GM19395 (cell line): ENCODE results near the gene ZNF534.
"Not testable (repeated sequence)": the region's sequence is repeated elsewhere in the genome, so short reads cannot be mapped to it uniquely, and the experiment has no call there.

ENCODE experiments used
- ATAC-seq: cut with Tn5 transposase; IDR thresholded peaks from one replicate; pipeline ENCODE4 v1.9.1; 2021; ENCODE audit warnings: mild to moderate bottlenecking, moderate library complexity; ENCODE audit not compliant: unreplicated experiment

Gene ZNF534

GRCh38 chr19:52428937-52429336 lies at the start of gene ZNF534:
TSS of gene ZNF534 (plus strand) at chr19:52429148. CDS start at chr19:52431475, 2,327 bp downstream.
- no peak for ATAC-seq

- ATAC-seq = no peak
These were observed 37.8 kb upstream of the ZNF534 start for GRCh38 chr19:52391135-52391534.

GRCh38 chr19:52397310-52398080 lies 31.5 kb upstream of the ZNF534 start, which contains the start of gene ZNF528:
TSS of gene ZNF528 (plus strand) at chr19:52397849. CDS start at chr19:52402014, 4,165 bp downstream.
- ATAC-seq = peak; percentile 80

- peak; percentile 25 for ATAC-seq
These were observed 30.9 kb upstream of the ZNF534 start for GRCh38 chr19:52398081-52398441.

- ATAC-seq = no peak
These were observed 18.7 kb upstream of the ZNF534 start for GRCh38 chr19:52410276-52410675.

GRCh38 chr19:52415711-52416110 lies 13.2 kb upstream of the ZNF534 start:
- no peak for ATAC-seq

- no peak for ATAC-seq
These were observed 13.2 kb downstream of the ZNF534 start for GRCh38 chr19:52442179-52442578.

- ATAC-seq = no peak
These were observed 15.6 kb downstream of the ZNF534 start for GRCh38 chr19:52444506-52444905.

GRCh38 chr19:52451241-52451640 lies 22.3 kb downstream of the ZNF534 start:
- no peak for ATAC-seq

GRCh38 chr19:52453324-52454094 lies 24.6 kb downstream of the ZNF534 start, which contains the start of gene ZNF578:
TSS of gene ZNF578 (plus strand) at chr19:52453553. CDS start at chr19:52501846, 48,293 bp downstream.
- no peak for ATAC-seq

- ATAC-seq = no peak
These were observed 36.0 kb downstream of the ZNF534 start for GRCh38 chr19:52464798-52465470.

GRCh38 chr19:52473655-52474350 lies 44.9 kb downstream of the ZNF534 start:
- no peak for ATAC-seq

GRCh38 chr19:52474351-52475127 lies 45.6 kb downstream of the ZNF534 start:
- no peak for ATAC-seq

- not testable (repeated sequence) for ATAC-seq
These were observed 55.3 kb downstream of the ZNF534 start for GRCh38 chr19:52484111-52484743.

GRCh38 chr19:52485064-52485463 lies 56.1 kb downstream of the ZNF534 start:
- ATAC-seq = not testable (repeated sequence)

- not testable (repeated sequence) for ATAC-seq
These were observed 56.8 kb downstream of the ZNF534 start for GRCh38 chr19:52485561-52486240.

- ATAC-seq = no peak
These were observed 63.4 kb downstream of the ZNF534 start for GRCh38 chr19:52492201-52492993.

- no peak for ATAC-seq
These were observed 64.1 kb downstream of the ZNF534 start for GRCh38 chr19:52492994-52493470.
